NCI-H345 treated with DMSO at 0.1 percent for 48 hours (cell line): ENCODE data around the gene LILRA5.
"Not testable (repeated sequence)": the region's sequence is repeated elsewhere in the genome, so short reads cannot be mapped to it uniquely, and the experiment has no call there.

ENCODE experiments used
- DNase-seq: peaks from one replicate; lab custom pipeline; 2025; ENCODE audit not compliant: unreplicated experiment; lab: John Stamatoyannopoulos, UW

LILRA5 gene

GRCh38 chr19:54312436-54313377, at the start of gene LILRA5:
TSS of gene LILRA5 (minus strand) at chr19:54313166. CDS start at chr19:54313019, 147 bp downstream.
- no peak for DNase-seq

- DNase-seq, result not testable (repeated sequence)
Measured at GRCh38 chr19:54361680-54362422, 48.9 kb upstream of the LILRA5 start.

- not testable (repeated sequence) for DNase-seq
Measured at GRCh38 chr19:54359149-54359820, 46.3 kb upstream of the LILRA5 start.

- no peak for DNase-seq
Measured at GRCh38 chr19:54357381-54357780, 44.4 kb upstream of the LILRA5 start.

- no peak for DNase-seq
Measured at GRCh38 chr19:54356444-54357056, 43.6 kb upstream of the LILRA5 start.

- DNase-seq, result no peak
Measured at GRCh38 chr19:54355675-54356074, 42.7 kb upstream of the LILRA5 start.

- no peak for DNase-seq
Measured at GRCh38 chr19:54354761-54355160, 41.8 kb upstream of the LILRA5 start.

- DNase-seq, result no peak
Measured at GRCh38 chr19:54352546-54352945, 39.6 kb upstream of the LILRA5 start.

GRCh38 chr19:54352041-54352440, 39.1 kb upstream of the LILRA5 start:
- DNase-seq, result no peak

GRCh38 chr19:54351474-54351873, 38.5 kb upstream of the LILRA5 start:
- DNase-seq, result no peak

- DNase-seq, result no peak
Measured at GRCh38 chr19:54345938-54346386, 33.0 kb upstream of the LILRA5 start.

GRCh38 chr19:54343868-54344267, 30.9 kb upstream of the LILRA5 start:
- DNase-seq, result no peak

GRCh38 chr19:54341295-54341694, 28.3 kb upstream of the LILRA5 start:
- DNase-seq, result no peak

GRCh38 chr19:54339646-54340358, 26.8 kb upstream of the LILRA5 start:
- no peak for DNase-seq

- DNase-seq, result no peak
Measured at GRCh38 chr19:54338521-54338920, 25.6 kb upstream of the LILRA5 start.

GRCh38 chr19:54337858-54338230, 24.9 kb upstream of the LILRA5 start:
- no peak for DNase-seq

- DNase-seq, result no peak
Measured at GRCh38 chr19:54336893-54337857, 24.2 kb upstream of the LILRA5 start.

GRCh38 chr19:54335979-54336892, 23.3 kb upstream of the LILRA5 start:
- DNase-seq, result no peak
